Fibroblast of skin of right biceps (primary cell): Measurements from ENCODE around the gene KCNQ1OT1.

Experiments used
- DNase-seq: peaks from one replicate; pipeline ENCODE4 v3.0.0-alpha.2; 2013

Gene KCNQ1OT1

DNA sequence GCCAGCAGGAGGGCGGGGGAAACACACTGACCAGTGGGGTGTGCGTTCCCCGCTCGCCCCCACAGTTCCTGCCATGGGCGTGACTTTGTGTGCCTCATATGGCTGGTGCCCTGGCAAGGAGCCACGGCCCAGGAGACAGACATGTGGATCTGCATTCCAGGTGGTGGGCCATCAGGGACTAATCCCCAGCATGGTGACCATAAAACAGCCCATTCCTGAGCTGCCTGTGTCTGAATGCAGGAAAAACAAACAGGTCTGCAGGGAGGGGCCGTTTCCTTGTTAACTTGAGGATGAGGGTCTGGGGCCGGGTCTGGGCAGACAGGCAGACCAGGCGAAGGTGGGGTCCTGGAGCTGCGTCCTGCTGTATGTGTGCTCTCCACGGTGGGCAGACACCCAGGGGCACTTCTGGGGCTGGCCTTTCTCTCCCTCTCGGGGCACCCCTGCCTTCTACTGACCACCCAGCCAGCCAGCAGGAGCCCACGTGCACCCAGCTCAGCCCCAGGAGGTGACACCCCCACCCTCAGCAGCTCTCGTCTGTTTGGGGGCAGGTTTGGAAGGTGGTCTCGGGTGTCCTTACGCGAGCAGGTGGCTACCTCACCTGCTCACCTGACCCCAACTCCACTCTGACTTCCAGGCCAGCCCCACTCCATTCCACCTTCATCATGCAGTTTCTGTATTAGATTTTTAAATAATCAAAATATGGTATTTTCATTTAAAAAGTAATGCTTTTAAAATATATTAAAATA lies 120.3 kb downstream of the KCNQ1OT1 start:
- no peak for DNase-seq

DNA sequence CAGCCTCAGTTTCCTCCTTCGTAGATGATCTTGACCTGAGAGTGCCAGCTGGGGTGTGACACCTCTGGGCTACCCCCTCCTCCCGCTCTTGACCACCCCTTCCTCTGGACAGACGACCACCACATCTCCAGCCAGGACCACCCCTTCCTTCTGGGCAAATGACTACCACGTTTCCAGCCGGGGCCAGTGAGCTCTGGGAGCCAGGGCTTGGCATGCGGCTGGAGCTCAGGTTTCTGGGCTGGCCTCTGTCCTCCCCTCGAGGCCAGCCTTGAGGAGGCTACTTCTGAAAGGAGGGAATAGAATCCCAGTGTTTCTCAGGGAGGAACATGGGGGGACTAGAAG lies 120.9 kb downstream of the KCNQ1OT1 start:
- no peak for DNase-seq

GRCh38 chr11:2577991-2578928 lies 121.5 kb downstream of the KCNQ1OT1 start:
- no peak for DNase-seq

GRCh38 chr11:2577031-2577990 lies 122.5 kb downstream of the KCNQ1OT1 start:
- no peak for DNase-seq

- no peak for DNase-seq
These were observed 123.2 kb downstream of the KCNQ1OT1 start for GRCh38 chr11:2576549-2576948.

- no peak for DNase-seq
These were observed 123.7 kb downstream of the KCNQ1OT1 start for GRCh38 chr11:2576111-2576510.

DNA sequence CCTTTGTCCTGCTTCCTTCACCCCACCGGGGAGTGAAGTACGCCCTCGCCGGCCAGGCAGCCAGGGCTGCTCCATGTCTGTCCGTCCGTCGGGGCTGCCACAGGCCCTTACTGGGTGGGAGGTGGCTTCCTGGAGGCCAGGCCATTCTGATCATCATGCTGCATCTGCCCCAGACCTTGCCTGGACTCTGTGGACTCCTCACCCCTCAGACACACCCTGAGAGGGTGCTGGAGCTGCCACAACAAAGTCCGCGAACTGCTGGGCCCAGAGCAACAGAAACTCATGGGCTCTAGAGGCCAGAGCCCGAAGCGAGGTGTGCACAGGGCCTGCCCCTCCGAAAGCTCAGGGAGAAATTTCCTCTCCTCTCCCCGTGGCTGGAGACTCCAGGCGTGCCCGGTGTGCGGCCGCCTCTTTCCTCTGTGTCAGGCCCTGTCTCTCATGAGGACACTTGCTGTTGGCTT lies 124.2 kb downstream of the KCNQ1OT1 start:
- DNase-seq = no peak

- DNase-seq = no peak
These were observed 125.0 kb downstream of the KCNQ1OT1 start for GRCh38 chr11:2574553-2575535.

DNA sequence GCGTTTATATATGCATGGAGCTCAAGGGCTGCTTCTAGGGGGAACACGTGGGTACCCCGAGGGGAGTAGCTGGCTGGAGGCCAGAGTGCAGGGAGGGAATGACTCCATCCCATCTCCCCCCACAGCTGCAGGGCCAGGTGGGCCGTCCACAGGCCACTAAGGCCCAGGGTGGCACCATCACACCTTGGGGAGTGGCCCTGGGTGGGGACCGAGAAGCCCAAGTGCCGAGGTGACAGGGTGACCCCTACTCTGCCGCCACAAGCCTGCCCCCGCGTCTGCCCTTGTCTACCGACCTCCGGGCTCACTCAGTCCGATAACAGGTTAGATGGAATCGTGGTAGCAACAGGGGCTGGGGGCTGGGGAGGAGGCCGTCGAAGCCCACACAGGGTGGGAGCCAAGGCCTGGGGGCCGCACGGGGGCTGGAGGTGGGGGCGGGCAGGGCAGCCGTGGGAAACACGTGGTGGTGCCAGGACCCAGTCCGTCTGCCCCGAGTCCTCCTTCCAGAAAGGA lies 125.7 kb downstream of the KCNQ1OT1 start:
- no peak for DNase-seq

- no peak for DNase-seq
These were observed 126.4 kb downstream of the KCNQ1OT1 start for GRCh38 chr11:2573240-2574042.

- DNase-seq = no peak
These were observed 127.1 kb downstream of the KCNQ1OT1 start for GRCh38 chr11:2572491-2573239.

GRCh38 chr11:2571598-2572281 lies 128.1 kb downstream of the KCNQ1OT1 start:
- DNase-seq = no peak

DNA sequence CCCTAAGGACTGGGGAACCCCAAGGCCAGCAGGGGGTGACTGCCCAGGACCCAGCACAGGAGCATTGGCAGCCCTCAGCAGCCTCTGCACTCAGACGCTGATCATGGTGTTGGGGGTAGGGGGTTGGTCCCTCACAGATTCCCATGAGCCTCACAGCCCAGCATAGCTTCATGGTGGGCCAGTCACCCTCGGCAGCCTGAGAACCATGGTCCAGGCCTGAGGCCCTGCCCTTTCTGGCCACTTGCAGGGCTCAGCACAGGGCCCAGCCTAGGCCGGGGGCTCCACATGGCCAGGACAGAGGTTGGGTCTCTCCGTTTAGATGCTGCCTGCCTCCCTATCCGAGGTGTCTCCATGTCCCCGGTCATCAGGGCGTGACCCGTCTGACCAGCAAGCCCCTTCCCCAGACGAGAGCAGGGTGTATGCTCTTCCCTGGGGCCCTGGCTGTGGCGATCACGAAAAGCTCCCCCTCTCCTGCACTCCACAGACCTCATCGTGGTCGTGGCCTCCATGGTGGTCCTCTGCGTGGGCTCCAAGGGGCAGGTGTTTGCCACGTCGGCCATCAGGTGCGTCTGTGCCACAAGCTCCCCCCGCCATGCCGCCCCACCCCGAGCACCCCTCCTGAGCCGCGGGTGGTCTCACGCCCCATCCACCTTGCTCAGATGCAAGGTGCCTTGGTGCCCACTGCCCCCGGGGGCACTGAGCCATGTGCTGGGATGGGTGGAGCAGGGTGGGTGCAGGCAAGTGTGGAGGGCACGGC lies 128.8 kb downstream of the KCNQ1OT1 start:
- DNase-seq = no peak

GRCh38 chr11:2570211-2570811 lies 129.5 kb downstream of the KCNQ1OT1 start:
- DNase-seq = no peak

- DNase-seq = no peak
These were observed 130.0 kb downstream of the KCNQ1OT1 start for GRCh38 chr11:2569731-2570210.

DNA sequence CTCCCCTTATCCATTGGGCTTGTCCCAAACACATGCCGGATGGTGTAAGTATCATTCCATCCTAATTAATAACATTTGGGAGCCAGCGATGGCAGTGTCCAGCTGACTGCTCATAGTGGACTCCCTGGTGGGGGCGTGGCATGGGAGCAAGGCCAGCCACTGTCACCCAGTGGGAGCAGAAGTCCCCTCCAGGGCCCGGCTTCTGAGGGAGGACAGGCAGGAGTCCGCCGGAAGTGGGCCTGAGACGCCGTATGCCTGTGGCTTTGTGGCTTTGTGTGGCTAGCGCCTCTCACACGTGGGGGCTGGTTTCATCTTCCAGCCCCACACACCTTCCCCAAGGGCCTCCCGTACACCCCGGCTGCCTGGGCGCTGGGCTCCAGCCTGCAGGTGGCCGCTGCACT lies 130.5 kb downstream of the KCNQ1OT1 start:
- DNase-seq = no peak

DNA sequence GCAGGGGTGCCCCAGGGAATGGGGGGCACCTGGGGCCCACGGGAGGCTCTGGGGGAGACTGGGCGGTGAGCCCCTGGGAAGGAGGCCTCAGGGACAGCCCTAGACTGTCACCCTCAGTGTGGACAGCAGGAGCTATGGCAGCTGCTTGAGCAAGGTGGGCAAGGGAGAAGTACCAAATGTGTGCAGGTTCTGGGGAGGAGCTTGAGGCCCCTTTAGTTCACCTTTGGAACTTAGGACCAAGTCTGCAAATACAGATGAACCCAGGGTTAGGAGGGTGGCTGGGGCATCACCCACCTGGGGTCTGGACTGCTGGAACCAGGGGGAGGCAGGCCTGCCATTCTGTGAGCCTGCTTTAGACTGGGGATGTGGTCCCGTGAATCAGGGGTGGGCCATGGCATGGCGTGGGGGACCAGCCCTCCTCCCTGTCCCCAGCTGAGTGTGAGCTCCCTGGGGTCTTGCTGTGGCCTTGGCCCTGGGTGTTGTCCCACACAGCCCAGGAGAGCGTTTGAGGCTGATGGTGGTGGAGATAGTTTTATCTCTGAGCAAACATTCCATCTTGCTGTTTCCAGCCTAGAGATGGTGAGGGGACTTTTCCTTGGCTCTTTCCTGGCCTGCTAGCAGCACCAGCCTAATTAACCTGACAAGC lies 132.6 kb downstream of the KCNQ1OT1 start:
- DNase-seq = no peak
